Ovary (tissue), 3 donors: ENCODE data around the gene ANKRD31.

Experiments
- EP300 ChIP-seq: sonication (generic); formaldehyde crosslinking; IDR thresholded peaks from one replicate; pipeline ENCODE4 v1.6.1; 2017; ENCODE audit warnings: antibody characterized with exemption
- POLR2A ChIP-seq: fragments of 450-650 bp; IDR thresholded peaks from one replicate; pipeline ENCODE4 v1.6.1; 2017; ENCODE audit warnings: antibody characterized with exemption, mild to moderate bottlenecking, moderate library complexity
- TF ChIP-seq, protein P1 (sequence below), 3 donors: fragments of 450-650 bp in 2 of 3; fragments of 200-600 bp in 1 of 3; IDR thresholded peaks; one replicate each; pipeline versions ENCODE4 v1.5.1 to v1.8.0; 2016 to 2022; ENCODE audit warnings: antibody characterized with exemption in 3 of 3, mild to moderate bottlenecking in 1 of 3
- donor health status: DM: no; HTN: no; CAD: no.

DNA sequence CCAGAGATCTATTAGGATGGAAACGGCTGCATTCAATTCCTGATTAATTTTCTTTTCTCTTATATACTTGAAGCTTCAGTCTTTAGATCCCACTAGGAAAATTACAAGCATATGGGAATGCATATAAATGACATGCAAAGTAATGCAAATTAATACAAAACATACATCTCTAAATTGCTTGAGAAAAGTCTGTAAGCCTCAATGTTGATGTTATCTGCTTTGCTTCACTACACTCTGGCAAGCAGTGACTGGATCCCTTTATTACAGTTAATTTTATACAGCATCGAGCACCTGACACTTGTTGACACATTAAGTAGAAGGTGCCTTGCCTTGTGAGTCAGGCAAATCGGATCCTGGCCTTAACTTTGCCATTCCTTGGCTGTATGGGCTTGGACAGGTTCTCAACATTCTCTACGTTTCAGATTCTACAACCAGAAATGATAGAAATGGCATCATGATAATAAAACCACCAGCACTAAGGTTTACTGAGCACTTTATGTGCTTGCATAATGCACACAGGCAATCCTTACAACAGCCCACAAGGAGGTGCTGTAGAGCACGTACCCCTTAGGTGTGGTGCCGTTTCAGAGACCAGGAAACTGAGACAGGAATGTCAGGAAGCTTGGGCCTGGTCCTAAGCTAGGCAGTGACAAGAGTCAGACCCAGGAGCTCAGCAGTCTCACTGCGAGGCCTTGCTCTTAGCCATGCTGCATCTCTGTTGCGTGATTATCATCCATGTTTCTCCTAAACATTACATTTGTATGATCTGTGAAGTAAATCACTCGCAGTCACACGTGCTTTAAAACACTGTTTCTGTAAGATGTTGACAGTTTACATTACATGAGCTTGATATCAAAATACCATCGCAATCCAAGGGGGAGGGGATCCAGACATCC lies 187.0 kb downstream of the ANKRD31 start:
- TF ChIP-seq EP300 (no peak), POLR2A (no peak)
- TF ChIP-seq, protein P1, sequence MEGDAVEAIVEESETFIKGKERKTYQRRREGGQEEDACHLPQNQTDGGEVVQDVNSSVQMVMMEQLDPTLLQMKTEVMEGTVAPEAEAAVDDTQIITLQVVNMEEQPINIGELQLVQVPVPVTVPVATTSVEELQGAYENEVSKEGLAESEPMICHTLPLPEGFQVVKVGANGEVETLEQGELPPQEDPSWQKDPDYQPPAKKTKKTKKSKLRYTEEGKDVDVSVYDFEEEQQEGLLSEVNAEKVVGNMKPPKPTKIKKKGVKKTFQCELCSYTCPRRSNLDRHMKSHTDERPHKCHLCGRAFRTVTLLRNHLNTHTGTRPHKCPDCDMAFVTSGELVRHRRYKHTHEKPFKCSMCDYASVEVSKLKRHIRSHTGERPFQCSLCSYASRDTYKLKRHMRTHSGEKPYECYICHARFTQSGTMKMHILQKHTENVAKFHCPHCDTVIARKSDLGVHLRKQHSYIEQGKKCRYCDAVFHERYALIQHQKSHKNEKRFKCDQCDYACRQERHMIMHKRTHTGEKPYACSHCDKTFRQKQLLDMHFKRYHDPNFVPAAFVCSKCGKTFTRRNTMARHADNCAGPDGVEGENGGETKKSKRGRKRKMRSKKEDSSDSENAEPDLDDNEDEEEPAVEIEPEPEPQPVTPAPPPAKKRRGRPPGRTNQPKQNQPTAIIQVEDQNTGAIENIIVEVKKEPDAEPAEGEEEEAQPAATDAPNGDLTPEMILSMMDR (IDR thresholded peaks at IDR 0.05): peak in 1 of 3 donors; percentile 15
